Measurements from ENCODE around the gene GAP43. TPM values are rescaled to one million over a fixed set of nuclear protein-coding genes. Genes with fewer than 3 reads are reported as not detected.

Gene GAP43
- total RNA-seq, 1 donor from 2014 or later: 46.5 TPM

- TF ChIP-seq, protein P1, sequence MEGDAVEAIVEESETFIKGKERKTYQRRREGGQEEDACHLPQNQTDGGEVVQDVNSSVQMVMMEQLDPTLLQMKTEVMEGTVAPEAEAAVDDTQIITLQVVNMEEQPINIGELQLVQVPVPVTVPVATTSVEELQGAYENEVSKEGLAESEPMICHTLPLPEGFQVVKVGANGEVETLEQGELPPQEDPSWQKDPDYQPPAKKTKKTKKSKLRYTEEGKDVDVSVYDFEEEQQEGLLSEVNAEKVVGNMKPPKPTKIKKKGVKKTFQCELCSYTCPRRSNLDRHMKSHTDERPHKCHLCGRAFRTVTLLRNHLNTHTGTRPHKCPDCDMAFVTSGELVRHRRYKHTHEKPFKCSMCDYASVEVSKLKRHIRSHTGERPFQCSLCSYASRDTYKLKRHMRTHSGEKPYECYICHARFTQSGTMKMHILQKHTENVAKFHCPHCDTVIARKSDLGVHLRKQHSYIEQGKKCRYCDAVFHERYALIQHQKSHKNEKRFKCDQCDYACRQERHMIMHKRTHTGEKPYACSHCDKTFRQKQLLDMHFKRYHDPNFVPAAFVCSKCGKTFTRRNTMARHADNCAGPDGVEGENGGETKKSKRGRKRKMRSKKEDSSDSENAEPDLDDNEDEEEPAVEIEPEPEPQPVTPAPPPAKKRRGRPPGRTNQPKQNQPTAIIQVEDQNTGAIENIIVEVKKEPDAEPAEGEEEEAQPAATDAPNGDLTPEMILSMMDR (conservative IDR thresholded peaks at IDR 0.05): no peak
- no peaks in the 10 kb centered on the region for H3K27me3 Mint-ChIP-seq
- DNase-seq (ENCODE audit: extremely low spot score, unreplicated experiment): no peak
- no peaks in the 10 kb centered on the region for H3K9me3 Mint-ChIP-seq
- H3K4me3 Mint-ChIP-seq: no peak overlapping the region
- no peak overlapping the region for H3K27ac Mint-ChIP-seq
- no peaks in the 10 kb centered on the region for H3K36me3 Mint-ChIP-seq
- H3K4me1 Mint-ChIP-seq (ENCODE audit: unreplicated experiment): peaks cover 7% of the 10 kb centered on the region
Measured at GRCh38 chr3:115680803-115681345, 57.6 kb downstream of the GAP43 start.

GRCh38 chr3:115681736-115682135, 58.4 kb downstream of the GAP43 start:
- DNase-seq (ENCODE audit: extremely low spot score, unreplicated experiment): no peak
- H3K4me3 Mint-ChIP-seq: no peak overlapping the region
- TF ChIP-seq, protein P1 (conservative IDR thresholded peaks at IDR 0.05): no peak
- H3K27ac Mint-ChIP-seq: no peak overlapping the region
- H3K4me1 Mint-ChIP-seq (ENCODE audit: unreplicated experiment): peaks cover 7% of the 10 kb centered on the region
- no peaks in the 10 kb centered on the region for H3K27me3 Mint-ChIP-seq
- no peaks in the 10 kb centered on the region for H3K9me3 Mint-ChIP-seq
- no peaks in the 10 kb centered on the region for H3K36me3 Mint-ChIP-seq

- TF ChIP-seq, protein P1 (conservative IDR thresholded peaks at IDR 0.05): no peak
- Mint-ChIP-seq H3K4me1 (ENCODE audit: unreplicated experiment) (peaks cover 7% of the 10 kb centered on the region), H3K36me3 (no peaks in the 10 kb centered on the region), H3K9me3 (no peaks in the 10 kb centered on the region), H3K27me3 (no peaks in the 10 kb centered on the region), H3K27ac (no peak overlapping the region), H3K4me3 (no peak overlapping the region)
- DNase-seq (ENCODE audit: extremely low spot score, unreplicated experiment): no peak
Measured at GRCh38 chr3:115683305-115683704, 60.0 kb downstream of the GAP43 start.

DNA sequence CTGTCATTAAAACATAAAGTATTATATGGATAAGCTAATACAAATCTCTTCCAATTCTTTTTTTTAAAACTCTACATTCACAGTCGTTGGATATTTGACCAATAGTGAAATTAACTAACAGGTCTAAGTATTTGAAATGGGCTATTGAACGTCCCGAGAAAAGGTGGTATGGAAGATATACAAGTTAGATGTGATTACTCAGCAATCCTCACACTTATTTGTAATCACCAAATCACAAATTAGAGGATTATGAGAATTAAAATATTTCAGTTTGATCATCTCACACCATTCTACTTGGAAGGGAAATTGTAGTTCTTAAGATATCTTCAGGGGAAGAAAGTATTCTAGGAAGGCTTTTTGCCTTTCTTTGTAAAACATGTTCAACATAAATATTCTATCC, 60.5 kb downstream of the GAP43 start:
- TF ChIP-seq, protein P1 (conservative IDR thresholded peaks at IDR 0.05): no peak

DNA sequence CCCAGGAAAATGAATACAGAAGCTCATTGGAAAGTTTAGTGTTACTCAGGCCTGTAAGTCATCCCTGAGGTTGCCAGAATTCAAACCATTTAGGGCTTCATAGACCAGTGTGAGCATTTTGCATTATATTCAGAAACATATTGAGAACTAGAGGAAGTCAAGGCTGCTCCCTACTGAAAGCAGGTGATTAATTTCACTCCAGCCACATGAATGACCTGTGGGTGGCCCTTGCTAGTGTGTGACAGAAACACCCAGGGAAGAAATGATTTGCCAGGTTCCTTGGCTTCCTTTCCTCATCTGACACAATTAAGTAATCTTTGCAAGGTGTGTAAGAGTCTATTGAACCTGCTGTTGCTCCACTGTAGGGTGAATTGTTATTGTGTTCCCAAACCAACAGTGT, 61.8 kb downstream of the GAP43 start:
- H3K36me3 Mint-ChIP-seq: no peaks in the 10 kb centered on the region
- no peaks in the 10 kb centered on the region for H3K9me3 Mint-ChIP-seq
- no peak overlapping the region for H3K27ac Mint-ChIP-seq
- no peaks in the 10 kb centered on the region for H3K27me3 Mint-ChIP-seq
- TF ChIP-seq, protein P1 (conservative IDR thresholded peaks at IDR 0.05): no peak
- H3K4me1 Mint-ChIP-seq (ENCODE audit: unreplicated experiment): peaks cover 9% of the 10 kb centered on the region
- no peak for DNase-seq (ENCODE audit: extremely low spot score, unreplicated experiment)
- no peak overlapping the region for H3K4me3 Mint-ChIP-seq

More for the DNA sequence above, 60.5 kb downstream of the GAP43 start:
- peaks cover 7% of the 10 kb centered on the region for H3K4me1 Mint-ChIP-seq (ENCODE audit: unreplicated experiment)
- no peaks in the 10 kb centered on the region for H3K36me3 Mint-ChIP-seq
- H3K27ac Mint-ChIP-seq: no peak overlapping the region
- no peaks in the 10 kb centered on the region for H3K9me3 Mint-ChIP-seq
- H3K27me3 Mint-ChIP-seq: no peaks in the 10 kb centered on the region
- DNase-seq (ENCODE audit: extremely low spot score, unreplicated experiment): no peak
- H3K4me3 Mint-ChIP-seq: no peak overlapping the region

DNA sequence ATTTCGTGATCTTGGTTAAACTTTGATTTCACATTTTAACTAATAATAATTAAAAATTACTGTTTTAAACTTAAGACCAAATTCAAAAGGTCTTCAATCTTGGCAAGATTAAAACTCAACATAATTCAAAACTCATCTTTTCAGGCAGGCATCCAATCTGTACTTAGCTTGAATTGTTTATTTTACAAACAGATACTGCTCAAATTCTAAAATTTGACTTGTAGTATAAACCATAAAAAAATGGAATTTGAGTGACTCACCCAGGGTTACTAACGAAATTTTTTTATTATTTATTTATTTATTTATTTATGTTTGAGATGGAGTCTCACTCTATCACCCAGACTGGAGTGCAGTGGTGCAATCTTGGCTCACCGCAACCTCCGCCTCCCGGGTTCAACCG, 64.4 kb downstream of the GAP43 start:
- Mint-ChIP-seq H3K4me1 (ENCODE audit: unreplicated experiment) (peaks cover 13% of the 10 kb centered on the region), H3K27me3 (no peaks in the 10 kb centered on the region), H3K36me3 (no peaks in the 10 kb centered on the region), H3K27ac (no peak overlapping the region), H3K4me3 (no peak overlapping the region), H3K9me3 (no peaks in the 10 kb centered on the region)
- DNase-seq (ENCODE audit: extremely low spot score, unreplicated experiment): no peak
- TF ChIP-seq, protein P1 (conservative IDR thresholded peaks at IDR 0.05): no peak
